GM21717 (cell line): Measurements from ENCODE around the gene TMEM54.

Source experiments
- ATAC-seq: cut with Tn5 transposase; IDR thresholded peaks from one replicate; pipeline ENCODE4 v1.9.1; 2021; ENCODE audit warnings: mild to moderate bottlenecking, moderate library complexity; ENCODE audit not compliant: unreplicated experiment

TMEM54 gene

GRCh38 chr1:32900956-32901822 lies at the start of gene TMEM54:
TMEM54 (minus strand) TSS chr1:32901389; CDS start chr1:32901238, 151 bp downstream.
- ATAC-seq: no peak

GRCh38 chr1:32949519-32949918 lies 48.3 kb upstream of the TMEM54 start:
- ATAC-seq: no peak

GRCh38 chr1:32948905-32949304 lies 47.7 kb upstream of the TMEM54 start:
- ATAC-seq: no peak

- ATAC-seq: no peak
Observed at GRCh38 chr1:32948390-32948722, 47.2 kb upstream of the TMEM54 start.

GRCh38 chr1:32947669-32948389 lies 46.6 kb upstream of the TMEM54 start:
- ATAC-seq: no peak

- ATAC-seq: no peak
Observed at GRCh38 chr1:32946413-32946812, 45.2 kb upstream of the TMEM54 start.

GRCh38 chr1:32944180-32944579 lies 43.0 kb upstream of the TMEM54 start:
- no peak for ATAC-seq

- no peak for ATAC-seq
Observed at GRCh38 chr1:32939655-32940371, 38.6 kb upstream of the TMEM54 start.

- no peak for ATAC-seq
Observed at GRCh38 chr1:32937061-32937460, 35.9 kb upstream of the TMEM54 start.

- ATAC-seq: no peak
Observed at GRCh38 chr1:32934535-32934934, 33.3 kb upstream of the TMEM54 start.

- no peak for ATAC-seq
Observed at GRCh38 chr1:32933742-32934322, 32.6 kb upstream of the TMEM54 start.

- no peak for ATAC-seq
Observed at GRCh38 chr1:32931760-32932159, 30.6 kb upstream of the TMEM54 start.

- no peak for ATAC-seq
Observed at GRCh38 chr1:32929366-32929765, 28.2 kb upstream of the TMEM54 start.

- ATAC-seq: no peak
Observed at GRCh38 chr1:32928715-32929114, 27.5 kb upstream of the TMEM54 start.

- ATAC-seq: no peak
Observed at GRCh38 chr1:32928285-32928684, 27.1 kb upstream of the TMEM54 start.

- no peak for ATAC-seq
Observed at GRCh38 chr1:32927441-32927840, 26.3 kb upstream of the TMEM54 start.

GRCh38 chr1:32926562-32926961 lies 25.4 kb upstream of the TMEM54 start:
- ATAC-seq: no peak

GRCh38 chr1:32925403-32926162 lies 24.4 kb upstream of the TMEM54 start:
- no peak for ATAC-seq

- no peak for ATAC-seq
Observed at GRCh38 chr1:32924881-32925344, 23.7 kb upstream of the TMEM54 start.

GRCh38 chr1:32920833-32921232 lies 19.6 kb upstream of the TMEM54 start:
- ATAC-seq: no peak
